Progenitor cell of endocrine pancreas (in vitro differentiated cells): Measurements from ENCODE around the gene FLYWCH1. TPM values are rescaled to one million over a fixed set of nuclear protein-coding genes. Genes with fewer than 3 reads are reported as not detected.

Experiments
- DNase-seq: peaks from one replicate; pipeline ENCODE4 v3.0.0; 2021; ENCODE audit warnings: low spot score; ENCODE audit not compliant: unreplicated experiment
- H3K27ac Mint-ChIP-seq: 2 replicates; pipeline ENCODE4 v1.8.0; 2021; ENCODE audit warnings: mild to moderate bottlenecking, moderate library complexity, mixed read lengths
- H3K27me3 Mint-ChIP-seq: 2 replicates; pipeline ENCODE4 v1.8.0; 2021; ENCODE audit warnings: mixed read lengths
- H3K36me3 Mint-ChIP-seq: 2 replicates; pipeline ENCODE4 v1.8.0; 2022; ENCODE audit warnings: mixed read lengths; ENCODE audit not compliant: insufficient read depth
- H3K4me1 Mint-ChIP-seq: 2 replicates; pipeline ENCODE4 v1.8.0; 2021; ENCODE audit warnings: low read depth, mixed read lengths
- H3K4me3 Mint-ChIP-seq: 2 replicates; pipeline ENCODE4 v1.8.0; 2021; ENCODE audit warnings: low read depth, mild to moderate bottlenecking, moderate library complexity, mixed read lengths
- H3K9me3 Mint-ChIP-seq: 2 replicates; pipeline ENCODE4 v1.8.0; 2021; ENCODE audit warnings: low read depth, mixed read lengths
- total RNA-seq: library from RNA; stranded (reverse); gene quantifications from 2 replicates; pipeline ENCODE4 v1.2.1, GENCODE V29; 2021
- TF ChIP-seq, protein P1 (sequence below): fragments of 200-600 bp; sonication (generic); IDR thresholded peaks from one replicate; pipeline ENCODE4 v1.5.0; 2021; ENCODE audit warnings: antibody characterized with exemption, mild to moderate bottlenecking; ENCODE audit not compliant: unreplicated experiment

Gene FLYWCH1
- total RNA-seq, 1 donor from 2014 or later, result 19.5 TPM

DNA sequence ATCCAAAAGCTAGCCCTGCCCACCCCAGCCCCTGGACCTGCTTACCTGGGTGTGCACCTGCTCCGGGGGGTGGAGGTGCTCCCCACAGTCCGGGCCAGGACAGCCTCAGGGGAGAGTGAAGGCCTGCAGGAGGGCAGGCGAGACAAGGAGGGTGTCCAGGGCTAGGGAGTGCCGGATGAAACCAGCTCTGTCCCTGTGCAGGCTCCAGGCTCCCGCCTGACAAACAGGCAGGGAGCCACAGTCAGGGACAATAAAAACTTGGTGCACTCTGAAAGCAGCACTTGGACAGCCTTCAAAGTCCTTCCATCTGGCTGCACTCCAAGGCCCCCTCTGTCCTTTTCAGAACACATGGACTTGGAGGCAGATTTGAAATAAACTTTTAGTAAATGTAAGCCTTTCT is 61.4 kb downstream of the FLYWCH1 start:
- Mint-ChIP-seq H3K27ac (no peak overlapping the region), H3K27me3 (peaks cover 12% of the 10 kb centered on the region), H3K36me3 (no peaks in the 10 kb centered on the region), H3K4me3 (no peak overlapping the region), H3K9me3 (no peaks in the 10 kb centered on the region), H3K4me1 (no peaks in the 10 kb centered on the region)
- TF ChIP-seq, protein P1, sequence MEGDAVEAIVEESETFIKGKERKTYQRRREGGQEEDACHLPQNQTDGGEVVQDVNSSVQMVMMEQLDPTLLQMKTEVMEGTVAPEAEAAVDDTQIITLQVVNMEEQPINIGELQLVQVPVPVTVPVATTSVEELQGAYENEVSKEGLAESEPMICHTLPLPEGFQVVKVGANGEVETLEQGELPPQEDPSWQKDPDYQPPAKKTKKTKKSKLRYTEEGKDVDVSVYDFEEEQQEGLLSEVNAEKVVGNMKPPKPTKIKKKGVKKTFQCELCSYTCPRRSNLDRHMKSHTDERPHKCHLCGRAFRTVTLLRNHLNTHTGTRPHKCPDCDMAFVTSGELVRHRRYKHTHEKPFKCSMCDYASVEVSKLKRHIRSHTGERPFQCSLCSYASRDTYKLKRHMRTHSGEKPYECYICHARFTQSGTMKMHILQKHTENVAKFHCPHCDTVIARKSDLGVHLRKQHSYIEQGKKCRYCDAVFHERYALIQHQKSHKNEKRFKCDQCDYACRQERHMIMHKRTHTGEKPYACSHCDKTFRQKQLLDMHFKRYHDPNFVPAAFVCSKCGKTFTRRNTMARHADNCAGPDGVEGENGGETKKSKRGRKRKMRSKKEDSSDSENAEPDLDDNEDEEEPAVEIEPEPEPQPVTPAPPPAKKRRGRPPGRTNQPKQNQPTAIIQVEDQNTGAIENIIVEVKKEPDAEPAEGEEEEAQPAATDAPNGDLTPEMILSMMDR, result no peak
- no peak for DNase-seq

GRCh38 chr16:2973605-2974318 is 62.0 kb downstream of the FLYWCH1 start:
- H3K27ac Mint-ChIP-seq, result no peak overlapping the region
- H3K36me3 Mint-ChIP-seq, result no peaks in the 10 kb centered on the region
- H3K9me3 Mint-ChIP-seq, result no peaks in the 10 kb centered on the region
- H3K4me1 Mint-ChIP-seq, result no peaks in the 10 kb centered on the region
- DNase-seq, result no peak
- peaks cover 7% of the 10 kb centered on the region for H3K27me3 Mint-ChIP-seq
- H3K4me3 Mint-ChIP-seq, result no peak overlapping the region
- TF ChIP-seq, protein P1, result no peak

DNA sequence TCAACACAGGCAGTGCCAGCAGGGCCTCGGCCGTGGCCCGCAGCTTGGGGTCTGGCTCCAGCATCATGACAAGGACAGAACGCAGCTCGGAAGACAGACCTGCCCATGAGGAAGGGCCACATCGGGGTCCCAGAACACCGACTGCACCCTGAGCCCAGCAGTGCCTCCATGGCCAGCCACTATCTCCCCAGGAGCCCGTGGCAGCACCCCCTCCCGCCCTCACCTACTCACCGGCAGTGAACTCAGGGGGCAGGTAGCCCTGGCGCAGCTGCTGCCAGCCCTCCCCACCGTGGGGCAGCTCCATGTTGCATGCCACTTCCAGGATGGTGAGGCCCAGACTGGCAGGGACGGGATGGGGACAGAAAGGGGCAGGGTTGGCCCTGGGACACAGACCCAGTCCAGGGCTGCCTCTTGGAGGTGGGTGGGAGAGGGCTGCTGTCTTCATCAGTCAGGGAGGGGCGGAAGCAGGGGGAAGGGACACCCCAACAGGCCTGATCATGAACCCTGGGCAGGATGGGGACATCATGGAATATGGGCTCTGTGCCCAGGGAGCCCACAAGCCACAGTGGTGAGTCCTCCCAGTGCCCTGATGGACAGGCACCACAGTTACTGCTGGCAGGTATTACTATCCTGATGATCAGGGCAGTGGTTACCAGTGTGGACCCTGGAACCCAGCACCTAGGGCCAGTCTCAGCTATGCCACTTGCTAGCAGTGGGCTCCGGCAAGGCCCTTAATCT is 62.8 kb downstream of the FLYWCH1 start:
- Mint-ChIP-seq H3K4me3 (no peak overlapping the region), H3K27ac (no peak overlapping the region), H3K27me3 (peaks cover 7% of the 10 kb centered on the region), H3K9me3 (no peaks in the 10 kb centered on the region), H3K36me3 (no peaks in the 10 kb centered on the region), H3K4me1 (no peaks in the 10 kb centered on the region)
- no peak for DNase-seq
- TF ChIP-seq, protein P1, result no peak

GRCh38 chr16:2975161-2975795 is 63.5 kb downstream of the FLYWCH1 start:
- no peak for DNase-seq
- TF ChIP-seq, protein P1, result no peak
- H3K4me3 Mint-ChIP-seq, result no peak overlapping the region
- no peak overlapping the region for H3K27ac Mint-ChIP-seq
- no peaks in the 10 kb centered on the region for H3K9me3 Mint-ChIP-seq
- no peaks in the 10 kb centered on the region for H3K36me3 Mint-ChIP-seq
- peaks cover 7% of the 10 kb centered on the region for H3K27me3 Mint-ChIP-seq
- no peaks in the 10 kb centered on the region for H3K4me1 Mint-ChIP-seq

DNA sequence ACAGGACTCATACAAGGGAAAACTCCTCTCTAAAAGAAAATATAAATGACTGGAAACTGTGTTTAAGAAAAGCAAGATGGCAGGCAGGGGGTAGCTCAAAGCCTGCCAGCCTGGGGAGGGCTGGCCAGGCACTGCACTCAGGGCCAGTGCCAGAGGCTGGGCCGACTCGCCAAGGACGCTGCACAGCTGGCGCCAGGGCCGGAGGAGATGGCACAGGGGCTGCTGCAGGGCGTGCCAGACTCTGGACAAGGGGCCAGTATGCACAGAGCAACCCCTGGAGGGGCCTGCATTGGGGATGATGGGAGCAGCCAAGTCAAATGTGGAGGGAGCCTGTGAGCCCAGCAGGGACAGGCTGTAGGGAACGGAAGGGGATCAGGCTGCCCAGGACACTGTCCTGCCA is 64.5 kb downstream of the FLYWCH1 start:
- Mint-ChIP-seq H3K27ac (no peak overlapping the region), H3K4me3 (no peak overlapping the region), H3K9me3 (no peaks in the 10 kb centered on the region), H3K36me3 (no peaks in the 10 kb centered on the region), H3K4me1 (peaks cover 3% of the 10 kb centered on the region), H3K27me3 (peaks cover 2% of the 10 kb centered on the region)
- DNase-seq, result no peak
- TF ChIP-seq, protein P1, result no peak
